HTR-8/SVneo (cell line): ENCODE data around the gene EFNA4.

ENCODE experiments used
- DNase-seq: peaks from one replicate; pipeline ENCODE4 v3.0.0; 2011; ENCODE audit warnings: low spot score, mixed read lengths; ENCODE audit not compliant: insufficient read length
- FAIRE-seq: peaks from 2 replicates; lab custom pipeline; 2011; peaks lifted over from hg19 to GRCh38; lab: Jason Lieb, UNC

Gene EFNA4

DNA sequence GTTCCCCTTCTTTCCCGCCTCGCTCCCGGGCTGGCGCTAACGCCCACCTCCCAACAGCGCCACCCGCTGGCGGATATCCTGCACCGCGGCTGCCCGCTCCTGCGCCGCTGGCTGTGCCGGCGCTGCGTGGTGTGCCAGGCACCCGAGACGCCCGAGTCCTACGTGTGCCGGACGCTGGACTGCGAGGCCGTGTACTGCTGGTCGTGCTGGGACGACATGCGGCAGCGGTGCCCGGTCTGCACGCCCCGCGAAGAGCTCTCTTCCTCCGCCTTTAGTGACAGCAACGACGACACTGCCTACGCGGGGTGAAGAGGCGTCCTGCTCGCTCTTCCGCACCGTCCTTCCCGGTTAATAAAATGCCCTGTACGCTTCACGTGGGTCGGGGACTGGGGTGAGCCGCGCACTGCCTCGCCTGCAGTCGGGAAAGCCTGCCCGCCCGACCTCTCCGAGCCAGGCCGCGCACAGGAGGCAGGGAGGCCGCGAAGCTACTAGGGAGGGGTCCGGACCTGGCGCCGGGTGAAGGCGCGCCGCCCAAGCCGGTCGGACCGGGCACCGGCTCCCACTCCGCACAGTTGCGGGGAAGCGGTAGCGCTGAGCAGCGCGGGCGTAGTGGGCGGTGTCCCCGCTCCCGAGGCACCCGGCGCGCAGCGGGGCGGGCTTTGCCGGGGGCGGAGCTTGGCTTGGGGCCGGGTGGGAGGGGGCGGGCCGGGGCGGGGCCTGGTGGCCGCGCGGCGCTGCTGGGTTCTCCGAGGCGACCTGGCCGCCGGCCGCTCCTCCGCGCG lies 12.8 kb upstream of the EFNA4 start, which contains the start of gene ADAM15:
Gene ADAM15, plus strand, starts transcription at position 757 of the 782 bp plus-strand sequence. CDS start 71 bp downstream, outside the sequence.
- FAIRE-seq (no peak), DNase-seq (peak; percentile 75)

- FAIRE-seq (no peak), DNase-seq (no peak)
These were observed 12.2 kb upstream of the EFNA4 start for GRCh38 chr1:155051342-155051776.

- DNase-seq = no peak
- FAIRE-seq = no peak
These were observed 11.7 kb upstream of the EFNA4 start for GRCh38 chr1:155051777-155052398.

DNA sequence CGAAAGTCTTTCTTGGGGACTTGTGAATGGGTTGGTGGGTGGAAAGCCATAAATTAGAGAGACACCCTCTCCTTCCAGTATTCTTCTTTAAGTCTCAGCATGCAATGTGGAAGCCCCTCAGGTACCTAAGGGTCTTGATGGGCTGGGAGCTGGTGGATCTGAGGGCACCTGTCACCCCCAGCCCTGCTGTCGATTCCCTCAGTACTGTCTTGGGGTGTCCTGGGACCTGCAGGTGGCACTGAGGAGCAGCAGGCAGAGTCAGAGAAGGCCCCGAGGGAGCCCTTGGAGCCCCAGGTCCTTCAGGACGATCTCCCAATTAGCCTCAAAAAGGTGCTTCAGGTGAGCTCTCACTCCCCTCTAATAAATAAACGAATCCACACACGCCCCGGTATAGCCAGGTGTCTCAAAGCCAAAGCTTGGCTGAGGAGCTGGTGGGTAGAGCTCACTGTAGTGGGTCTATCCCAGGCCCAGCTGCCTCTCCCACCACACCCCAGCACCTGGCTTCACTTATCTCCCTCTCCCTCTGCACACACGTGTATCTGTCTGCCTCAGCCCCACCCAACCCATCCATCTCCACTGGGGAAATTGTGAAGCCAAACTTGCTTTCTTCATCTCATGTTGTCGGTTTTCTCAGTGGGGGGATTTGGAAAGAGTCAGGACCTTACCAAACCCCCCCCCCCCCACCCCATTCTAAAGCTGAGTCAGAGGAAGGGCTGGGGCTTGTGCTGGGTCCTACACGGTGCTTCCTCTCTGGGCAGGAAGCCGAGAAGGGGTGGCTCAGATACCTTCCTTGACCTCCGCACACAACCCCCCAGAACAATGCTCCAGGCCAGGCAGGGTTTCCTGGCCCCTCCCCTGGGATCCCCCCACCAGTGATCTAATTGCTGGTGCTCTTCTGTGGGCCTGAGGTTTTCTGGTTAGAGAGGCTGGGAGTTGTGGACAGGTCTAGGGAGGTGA lies 10.8 kb upstream of the EFNA4 start:
- FAIRE-seq = no peak
- DNase-seq = no peak

DNA sequence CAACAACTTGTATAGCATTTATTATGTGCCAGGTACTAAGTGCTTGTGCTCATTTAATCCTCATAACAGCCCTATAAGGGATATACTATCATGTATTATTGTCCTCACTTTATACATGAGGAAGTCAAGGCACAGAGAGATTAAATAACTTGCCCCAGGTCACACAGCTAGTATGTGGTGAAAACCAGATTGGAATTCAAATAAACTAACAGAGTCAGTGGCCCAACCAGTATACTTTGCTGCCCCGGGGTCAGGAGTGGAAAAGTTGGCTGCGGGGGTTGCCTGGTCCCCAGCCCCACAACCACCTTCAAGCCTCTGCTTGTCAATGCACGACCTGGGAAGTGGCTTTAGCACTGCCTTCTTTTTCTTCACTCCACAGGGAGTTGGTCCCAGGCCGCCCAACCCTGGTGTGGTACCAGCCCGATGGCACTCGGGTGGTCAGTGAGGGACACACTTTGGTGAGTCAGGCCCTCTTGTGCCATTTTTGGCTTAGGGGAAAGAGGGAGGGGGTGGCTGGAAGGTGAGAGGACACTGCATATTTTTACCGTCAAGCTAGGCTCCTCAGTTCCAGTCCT lies 9.9 kb upstream of the EFNA4 start:
- FAIRE-seq (no peak), DNase-seq (no peak)

DNA sequence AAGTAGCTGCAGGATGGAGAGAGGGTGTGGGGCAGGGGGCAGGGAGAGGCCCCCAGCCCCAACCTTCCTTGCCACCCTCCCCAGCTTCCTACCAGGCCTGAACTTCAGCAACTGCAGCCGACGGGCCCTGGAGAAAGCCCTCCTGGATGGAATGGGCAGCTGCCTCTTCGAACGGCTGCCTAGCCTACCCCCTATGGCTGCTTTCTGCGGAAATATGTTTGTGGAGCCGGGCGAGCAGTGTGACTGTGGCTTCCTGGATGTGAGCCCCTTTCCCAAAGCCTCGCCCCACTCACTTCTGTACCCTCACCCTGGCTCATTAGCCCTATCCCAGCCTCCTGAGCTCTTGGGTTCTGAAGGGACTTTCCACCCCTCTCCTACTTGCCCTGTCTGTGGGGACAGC lies 6.4 kb upstream of the EFNA4 start:
- FAIRE-seq = no peak
- DNase-seq = no peak

DNA sequence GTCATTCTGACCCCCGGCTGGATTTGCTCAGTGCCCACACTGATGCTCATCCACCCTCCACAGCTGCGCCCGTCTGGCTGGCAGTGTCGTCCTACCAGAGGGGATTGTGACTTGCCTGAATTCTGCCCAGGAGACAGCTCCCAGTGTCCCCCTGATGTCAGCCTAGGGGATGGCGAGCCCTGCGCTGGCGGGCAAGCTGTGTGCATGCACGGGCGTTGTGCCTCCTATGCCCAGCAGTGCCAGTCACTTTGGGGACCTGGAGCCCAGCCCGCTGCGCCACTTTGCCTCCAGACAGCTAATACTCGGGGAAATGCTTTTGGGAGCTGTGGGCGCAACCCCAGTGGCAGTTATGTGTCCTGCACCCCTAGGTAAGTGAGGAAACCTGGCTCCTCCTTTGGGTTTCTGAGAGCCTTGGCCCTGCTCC lies 5.7 kb upstream of the EFNA4 start:
- no peak for DNase-seq
- FAIRE-seq = no peak

DNA sequence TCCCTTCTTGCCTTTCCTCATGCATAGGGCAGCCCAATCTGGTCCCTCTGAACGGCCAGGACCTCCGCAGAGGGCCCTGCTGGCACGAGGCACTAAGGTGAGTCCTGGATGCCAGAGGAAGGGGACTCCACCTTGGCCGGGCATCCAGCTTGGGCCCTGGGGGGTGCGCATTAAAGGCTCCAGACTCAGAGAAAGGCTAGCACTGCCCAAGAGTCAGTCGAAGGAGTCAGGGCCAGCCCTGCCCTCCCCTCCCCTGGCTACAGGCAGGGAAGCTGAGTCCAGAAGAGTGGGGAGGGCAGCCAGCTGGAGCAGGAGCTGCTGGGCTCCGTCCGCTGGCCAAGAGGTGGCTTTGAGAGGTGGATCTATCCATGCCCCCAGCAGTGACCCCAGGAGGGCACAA lies 2.8 kb upstream of the EFNA4 start:
- DNase-seq (no peak), FAIRE-seq (no peak)

- DNase-seq (peak; percentile 81), FAIRE-seq (peak; percentile 33)
These were observed 2.0 kb upstream of the EFNA4 start for GRCh38 chr1:155061381-155062150.

DNA sequence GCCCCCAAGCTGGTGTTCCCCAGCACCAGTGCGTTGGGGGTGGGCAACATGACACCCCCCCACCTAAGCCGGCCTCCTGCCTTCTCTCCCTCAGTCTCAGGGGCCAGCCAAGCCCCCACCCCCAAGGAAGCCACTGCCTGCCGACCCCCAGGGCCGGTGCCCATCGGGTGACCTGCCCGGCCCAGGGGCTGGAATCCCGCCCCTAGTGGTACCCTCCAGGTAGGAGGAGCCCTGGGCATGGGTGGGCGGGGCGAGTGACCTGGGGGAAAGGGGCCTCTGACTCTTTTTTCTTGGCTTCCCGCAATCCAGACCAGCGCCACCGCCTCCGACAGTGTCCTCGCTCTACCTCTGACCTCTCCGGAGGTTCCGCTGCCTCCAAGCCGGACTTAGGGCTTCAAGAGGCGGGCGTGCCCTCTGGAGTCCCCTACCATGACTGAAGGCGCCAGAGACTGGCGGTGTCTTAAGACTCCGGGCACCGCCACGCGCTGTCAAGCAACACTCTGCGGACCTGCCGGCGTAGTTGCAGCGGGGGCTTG lies 1.3 kb upstream of the EFNA4 start:
- DNase-seq (no peak), FAIRE-seq (no peak)

DNA sequence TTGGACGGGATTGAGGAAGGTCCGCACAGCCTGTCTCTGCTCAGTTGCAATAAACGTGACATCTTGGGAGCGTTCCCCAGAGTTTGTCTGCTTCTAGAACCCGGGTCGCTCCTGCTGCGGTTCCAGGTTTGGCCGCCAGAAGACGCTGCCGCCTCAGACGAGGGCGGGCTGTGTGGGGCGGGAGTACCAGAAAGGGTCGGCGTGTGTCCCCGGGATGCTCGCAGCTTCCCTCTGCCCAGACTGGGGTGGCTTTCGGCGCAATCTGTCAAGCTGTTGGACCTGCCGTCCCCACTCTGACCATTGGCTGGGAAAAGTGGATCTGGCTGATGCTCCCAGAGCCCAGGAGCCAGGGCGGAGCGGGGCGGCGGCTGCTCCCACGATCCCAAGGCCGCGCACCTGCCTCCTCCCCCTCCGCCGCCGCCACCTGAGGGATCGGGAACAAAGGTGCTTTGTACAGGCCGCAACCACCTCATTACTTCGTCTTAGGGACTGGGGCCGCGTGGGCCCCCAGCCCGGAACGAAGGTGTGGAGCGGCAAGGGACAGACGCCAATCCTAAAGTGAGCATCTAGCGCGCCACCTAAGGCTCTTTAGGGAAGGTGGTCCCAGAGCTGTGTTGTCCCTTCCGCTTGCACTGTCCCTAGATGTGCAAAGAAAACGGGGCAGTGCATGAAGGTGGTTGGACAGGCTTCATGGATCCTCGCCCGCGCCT lies 683 bp upstream of the EFNA4 start:
- FAIRE-seq (no peak), DNase-seq (no peak)

DNA sequence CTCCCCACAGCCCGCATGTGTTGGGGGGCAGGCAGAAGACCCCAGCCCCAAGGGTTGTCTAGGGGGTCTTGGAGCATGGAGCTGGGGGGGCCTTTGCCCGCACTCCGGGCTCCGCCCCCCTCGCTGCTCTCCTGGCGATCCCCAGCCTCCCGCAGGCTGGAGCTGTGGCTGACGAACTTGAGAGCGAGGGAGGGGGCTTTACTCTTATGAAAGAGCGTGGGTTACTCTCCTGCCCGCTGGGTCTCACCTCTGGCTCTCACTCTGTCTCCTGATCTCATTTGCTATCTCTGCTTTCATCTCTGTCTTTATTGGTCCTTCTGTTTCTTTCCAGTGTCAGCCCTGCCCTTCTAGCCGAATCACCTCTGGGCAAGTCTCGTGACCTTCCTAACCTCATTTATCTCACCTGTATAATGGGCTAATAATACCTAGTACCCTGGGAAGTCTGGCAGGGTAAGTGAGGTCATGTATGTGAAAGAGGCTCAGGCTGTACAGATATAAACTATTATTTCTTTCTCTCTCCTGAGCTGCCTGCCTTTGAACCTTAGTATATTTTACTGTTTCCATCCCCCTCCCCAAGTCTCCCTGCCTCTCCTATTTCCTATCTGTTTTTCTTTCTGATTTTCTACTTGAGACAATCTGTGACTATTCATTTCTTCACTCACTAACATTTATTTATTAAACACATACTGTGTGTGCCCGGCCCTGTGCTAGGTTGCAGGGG lies 731 bp downstream of the EFNA4 start:
- DNase-seq = no peak
- no peak for FAIRE-seq

- FAIRE-seq (no peak), DNase-seq (no peak)
These were observed 1.4 kb downstream of the EFNA4 start for GRCh38 chr1:155064832-155065429.

- FAIRE-seq = no peak
- DNase-seq = no peak
These were observed 3.2 kb downstream of the EFNA4 start for GRCh38 chr1:155066777-155067176.

DNA sequence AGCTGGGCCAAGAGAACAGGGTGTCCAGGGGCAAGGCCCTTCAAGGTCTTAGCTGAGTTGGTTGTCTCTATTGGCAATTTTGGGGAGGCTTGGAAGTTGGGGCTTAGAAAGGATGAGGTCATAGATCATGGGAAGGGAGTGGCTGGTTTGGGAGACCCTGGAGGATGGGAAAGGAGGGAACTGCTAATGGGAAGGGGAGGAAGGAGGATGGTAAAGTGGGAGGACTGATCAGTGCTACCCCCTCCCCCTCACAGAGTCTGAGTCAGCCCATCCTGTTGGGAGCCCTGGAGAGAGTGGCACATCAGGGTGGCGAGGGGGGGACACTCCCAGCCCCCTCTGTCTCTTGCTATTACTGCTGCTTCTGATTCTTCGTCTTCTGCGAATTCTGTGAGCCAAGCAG lies 5.1 kb downstream of the EFNA4 start:
- DNase-seq = no peak
- FAIRE-seq = no peak

DNA sequence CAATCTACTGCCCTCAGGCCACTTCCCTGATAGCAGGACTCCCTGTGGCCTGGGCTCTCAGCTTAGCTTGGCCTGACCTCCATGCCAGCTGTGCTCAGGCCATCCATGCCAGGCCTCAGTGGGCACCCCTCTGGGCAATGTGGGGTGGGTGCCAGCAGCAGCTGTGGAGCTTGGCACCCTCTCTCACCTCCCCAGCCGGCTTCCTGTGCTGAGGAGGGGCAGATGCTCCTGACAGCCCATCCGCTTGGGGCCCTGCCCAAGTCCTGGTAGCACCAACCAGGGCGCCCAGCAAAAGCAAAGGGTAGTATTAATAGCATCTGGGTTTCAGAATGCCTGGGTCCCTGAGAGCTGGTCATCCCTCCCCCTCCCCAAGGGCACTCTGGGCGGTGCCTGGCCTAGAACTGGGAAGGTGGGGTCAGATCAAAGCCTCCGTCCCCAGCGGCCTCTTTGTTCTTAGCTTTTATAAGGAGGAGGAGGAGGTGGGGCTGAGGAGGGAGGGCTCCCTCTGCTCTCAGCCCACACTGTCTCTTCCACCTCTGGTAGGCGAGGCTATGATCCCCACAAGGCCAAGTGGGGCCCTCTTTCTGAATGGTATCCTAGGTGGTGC lies 6.1 kb downstream of the EFNA4 start:
- FAIRE-seq (no peak), DNase-seq (no peak)

DNA sequence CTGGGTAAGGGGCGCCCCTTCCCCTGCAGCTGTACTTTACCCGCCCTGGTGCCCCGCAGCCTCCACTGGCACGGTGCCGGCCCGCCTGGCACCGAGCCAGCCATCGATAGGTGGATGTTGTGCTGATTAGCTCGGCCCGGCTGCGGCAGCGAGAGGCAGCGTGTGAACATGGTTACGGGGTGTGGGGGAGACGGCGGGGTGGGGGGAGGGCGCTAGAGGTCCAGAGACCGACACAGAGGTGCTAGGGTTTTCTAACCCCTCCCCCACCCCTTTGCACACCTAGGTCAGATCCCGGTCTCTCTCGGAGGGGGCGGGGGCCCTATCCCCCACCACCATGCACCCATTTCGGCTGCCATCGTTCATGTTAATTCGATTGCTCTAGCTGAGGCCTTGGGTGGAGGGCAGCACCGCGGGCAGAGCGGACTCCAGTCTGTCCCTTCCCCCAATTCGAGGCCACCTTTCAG lies 6.7 kb downstream of the EFNA4 start:
- FAIRE-seq (no peak), DNase-seq (no peak)
